Amniotic epithelial cell (primary cell): ENCODE data around the gene CBS.
"Not testable (repeated sequence)": the region's sequence is repeated elsewhere in the genome, so short reads cannot be mapped to it uniquely, and the experiment has no call there.

ENCODE experiments used
- DNase-seq: peaks from one replicate; pipeline ENCODE4 v3.0.0-alpha.2; 2010; ENCODE audit warnings: low read depth

Gene CBS

DNA sequence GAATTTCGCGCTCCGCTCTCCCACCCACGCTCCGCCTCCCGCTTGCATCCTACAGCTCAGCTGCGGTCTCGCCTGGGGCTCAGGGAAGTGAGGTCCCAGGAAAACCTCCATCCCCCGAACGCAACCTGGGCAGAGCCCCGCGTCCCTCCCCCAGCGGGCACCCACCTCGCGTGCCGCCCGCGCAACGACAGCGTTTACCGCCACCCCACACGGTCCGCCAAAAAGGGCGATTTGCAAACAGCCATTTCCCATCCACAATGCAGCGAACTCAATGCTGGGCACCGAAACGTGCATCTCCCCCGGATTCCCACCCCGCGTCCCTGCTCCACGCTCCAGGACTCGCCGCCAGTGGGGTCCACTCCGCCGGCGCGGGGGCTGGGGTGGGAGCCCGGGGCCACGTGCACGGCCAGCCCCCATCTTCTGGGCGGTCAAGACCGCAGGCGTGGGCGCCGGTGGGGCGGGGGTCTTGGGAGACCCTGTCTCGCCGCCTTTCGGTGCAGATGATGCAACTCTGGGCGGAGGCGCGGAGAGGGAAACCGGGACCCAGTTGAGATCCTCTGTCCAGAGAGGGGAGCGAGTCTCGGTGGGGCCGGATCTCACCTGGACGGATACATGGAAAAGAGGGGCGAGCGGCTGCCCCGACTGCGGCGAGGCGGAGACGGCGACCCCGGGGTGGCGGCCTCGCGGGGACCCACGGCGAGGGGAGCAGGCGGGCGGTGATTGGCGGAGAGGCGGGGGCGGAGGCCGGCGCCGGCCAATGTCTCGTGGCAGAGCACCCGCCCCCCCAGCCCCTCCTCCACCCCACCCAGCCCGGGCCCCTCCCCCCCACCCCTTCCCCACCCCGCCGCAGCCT is at the start of gene CBS:
Gene CBS (minus strand): TSS at position 666 of the 853 bp plus-strand sequence. CDS start 3,642 bp downstream, outside the sequence.
- not testable (repeated sequence) for DNase-seq

DNA sequence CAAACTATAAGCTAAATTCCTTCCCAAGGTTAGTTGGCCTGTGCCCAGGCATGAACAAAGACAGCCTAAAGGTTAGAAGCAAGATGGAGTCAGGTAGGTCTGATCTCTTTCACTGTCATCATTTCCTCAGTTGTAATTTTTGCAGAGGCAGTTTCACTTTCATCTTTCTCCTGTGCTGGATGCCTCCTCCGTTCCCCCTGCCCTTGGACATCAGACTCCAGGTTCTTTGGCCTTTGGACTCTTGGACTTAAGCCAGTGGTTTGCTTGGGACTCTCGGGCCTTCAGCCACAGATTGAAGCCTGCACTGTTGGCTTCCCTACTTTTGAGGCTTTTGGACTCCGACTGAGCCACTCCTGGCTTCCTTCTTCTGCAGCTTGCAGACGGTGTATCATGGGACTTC is 40.3 kb upstream of the CBS start:
- DNase-seq: not testable (repeated sequence)

DNA sequence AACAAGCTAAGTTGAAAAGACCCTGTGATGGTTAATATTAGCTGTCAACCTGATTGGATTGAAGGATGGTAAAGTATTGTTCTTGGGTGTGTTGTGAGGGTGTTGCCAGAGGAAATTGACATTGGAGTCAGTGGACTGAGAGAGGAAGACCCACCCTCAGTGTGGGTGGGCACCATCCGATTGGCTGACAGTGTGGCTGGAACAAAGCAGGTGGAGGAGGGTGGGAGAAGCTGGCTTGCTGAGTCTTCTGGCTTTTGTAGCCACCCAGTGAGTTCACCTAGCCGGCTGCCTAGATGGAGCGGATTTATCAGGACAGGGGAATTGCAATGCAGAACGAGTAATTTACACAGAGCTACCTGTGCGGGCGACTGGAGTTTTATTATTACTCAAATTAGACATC is 38.8 kb upstream of the CBS start:
- not testable (repeated sequence) for DNase-seq

DNA sequence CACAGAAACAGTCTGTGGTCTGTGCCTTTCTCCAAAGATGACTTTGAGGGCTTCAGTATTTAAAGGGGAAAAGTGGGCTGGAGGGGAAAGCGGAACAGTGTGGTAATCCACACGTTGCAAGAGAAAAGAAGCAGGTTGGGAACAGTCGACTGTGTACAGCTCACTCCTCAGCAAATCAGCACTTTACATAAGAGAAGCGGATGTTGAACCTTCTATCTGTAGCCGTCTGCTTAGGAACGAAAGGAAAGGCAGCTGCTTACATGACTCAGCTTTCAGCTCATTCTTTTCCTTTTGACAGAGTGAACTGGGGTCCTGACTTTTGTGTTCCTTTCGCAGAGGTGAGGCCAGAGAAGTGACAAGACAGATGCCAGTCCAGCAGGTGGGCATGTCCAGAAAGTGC is 33.4 kb upstream of the CBS start:
- DNase-seq: not testable (repeated sequence)

DNA sequence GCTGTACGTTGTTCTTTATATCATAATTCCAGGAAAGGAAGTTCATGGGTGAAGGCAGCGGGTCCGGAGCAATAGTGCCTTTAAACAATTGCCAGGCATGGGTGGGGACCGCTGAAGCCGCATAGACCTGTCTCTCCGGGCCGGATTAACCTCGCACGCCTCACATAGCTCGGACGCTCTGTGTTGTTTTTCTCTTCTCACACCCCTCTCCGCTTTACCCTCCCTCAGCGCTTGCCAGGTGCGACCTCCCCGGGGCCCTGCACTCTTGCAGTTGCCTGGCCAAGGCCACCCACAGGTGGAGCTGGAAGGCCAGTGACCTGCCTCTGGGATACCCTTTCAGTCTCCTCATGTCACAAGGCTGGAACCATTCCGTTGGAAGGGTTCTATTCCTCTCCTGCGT is 32.5 kb upstream of the CBS start:
- not testable (repeated sequence) for DNase-seq

DNA sequence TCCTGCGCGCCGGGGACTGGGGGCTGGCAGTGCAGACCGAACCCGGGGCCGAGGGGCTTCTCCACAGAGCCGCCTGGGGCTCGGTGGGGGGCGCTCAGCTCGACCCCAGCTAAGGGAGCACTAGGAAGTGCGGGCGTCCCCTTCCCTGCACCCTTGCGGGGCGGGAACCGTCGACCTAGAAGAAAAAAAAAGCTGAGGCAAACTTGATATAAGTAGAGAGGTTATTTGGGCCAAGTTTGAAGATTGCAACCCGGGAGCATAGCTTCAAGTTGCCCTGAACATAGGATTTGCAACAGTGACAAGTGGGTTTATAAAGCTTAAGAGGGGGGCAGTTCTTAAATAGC is 32.1 kb upstream of the CBS start:
- not testable (repeated sequence) for DNase-seq

DNA sequence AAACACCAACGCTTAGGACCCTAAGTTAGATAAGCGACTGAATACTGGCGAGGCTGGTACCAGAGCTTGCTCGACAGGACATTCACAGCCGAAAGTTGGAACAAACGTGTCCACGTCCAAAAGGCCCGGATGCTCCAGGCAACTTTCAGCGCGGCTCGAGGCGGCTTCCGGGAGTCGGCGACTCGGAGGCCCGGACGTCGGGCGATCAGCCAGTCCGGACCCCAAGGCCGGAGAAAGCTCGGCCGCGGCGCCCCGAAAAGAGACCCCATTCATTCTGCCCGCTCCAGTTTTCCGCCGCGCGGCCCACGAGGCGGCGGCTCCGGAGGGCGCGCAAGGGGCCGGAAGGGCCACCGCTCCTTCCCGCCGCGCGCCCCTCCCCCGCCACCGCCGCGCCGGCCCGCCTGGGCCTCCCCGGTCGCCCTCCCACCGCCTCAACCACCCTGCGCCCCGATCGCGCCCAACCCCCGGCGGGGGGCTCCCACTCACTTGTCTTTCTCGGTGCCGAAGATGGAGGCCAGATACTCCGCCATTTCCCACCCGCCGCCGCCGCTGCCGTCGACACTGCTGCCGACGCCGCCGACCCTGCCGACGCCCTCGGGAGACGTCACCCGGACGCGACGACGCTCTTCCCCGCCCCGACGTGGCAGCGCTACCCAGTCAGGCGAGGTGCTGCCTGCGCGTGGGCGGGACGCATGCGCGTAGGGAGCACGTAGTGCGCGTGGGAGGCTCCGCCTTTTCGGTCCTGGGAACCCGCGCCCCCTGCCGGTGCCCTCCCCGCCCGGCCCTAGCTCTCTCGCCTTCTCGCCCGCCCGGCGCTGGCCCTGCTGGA is 31.5 kb upstream of the CBS start, which contains the start of gene U2AF1:
Gene U2AF1 (minus strand): TSS at position 606 of the 829 bp plus-strand sequence. CDS start 76 bp downstream, at position 530.
- DNase-seq: not testable (repeated sequence)

DNA sequence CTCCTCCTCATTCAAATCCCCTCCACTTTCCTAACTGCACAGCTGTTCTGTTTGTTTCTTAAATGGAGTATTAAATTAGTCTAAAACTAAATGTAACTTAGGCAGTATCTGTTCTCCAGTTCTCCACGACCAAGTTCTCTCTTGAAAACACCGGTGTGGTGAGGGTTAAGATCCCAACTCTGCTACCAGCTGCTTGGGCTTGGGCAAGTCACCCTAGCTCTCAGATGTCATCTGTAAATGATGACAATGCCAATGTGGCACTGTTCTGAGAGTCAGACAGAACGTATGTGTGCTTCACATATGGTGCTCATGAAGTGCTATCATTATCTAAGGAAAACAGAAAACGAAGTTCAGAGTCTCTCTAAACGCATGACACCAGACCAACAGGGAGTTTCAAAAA is 29.0 kb upstream of the CBS start:
- not testable (repeated sequence) for DNase-seq

DNA sequence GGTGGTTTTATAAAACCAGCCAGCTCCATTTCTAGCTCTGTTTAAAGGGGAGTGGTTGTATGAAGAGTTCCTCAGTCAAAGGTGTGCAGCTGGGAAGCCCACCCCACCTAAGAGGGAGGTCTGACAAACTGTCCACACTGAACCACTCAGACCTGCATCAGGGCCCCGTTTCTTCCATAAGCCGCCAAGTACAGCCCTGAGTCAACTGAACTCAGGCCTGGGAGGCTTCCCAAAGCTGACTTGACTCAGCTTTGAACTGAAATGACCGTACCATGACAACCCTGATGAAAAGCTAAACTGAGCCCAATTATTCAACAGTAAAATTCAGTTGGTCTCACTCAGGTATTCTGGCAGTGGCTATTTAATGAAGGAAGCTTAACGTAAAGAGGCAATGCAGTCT is 26.6 kb upstream of the CBS start:
- not testable (repeated sequence) for DNase-seq

DNA sequence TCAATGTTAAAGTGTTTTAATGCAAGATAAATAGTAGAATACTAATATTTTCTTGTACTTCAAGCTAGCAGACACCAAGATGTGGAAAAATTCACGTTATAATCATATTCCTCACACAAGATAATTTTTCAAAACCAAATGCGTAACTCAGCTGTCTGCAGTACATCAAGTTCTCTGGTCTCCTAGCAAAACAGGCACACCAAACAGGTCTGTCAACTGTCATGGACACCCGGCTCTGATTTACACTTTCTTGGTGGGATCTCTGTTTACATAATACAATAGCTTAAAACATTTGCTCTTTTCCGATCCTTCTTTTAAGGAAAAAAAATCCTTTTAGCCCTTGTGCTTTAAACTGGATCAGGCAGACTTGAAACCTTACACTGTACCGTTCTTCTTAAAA is 26.0 kb upstream of the CBS start:
- not testable (repeated sequence) for DNase-seq

DNA sequence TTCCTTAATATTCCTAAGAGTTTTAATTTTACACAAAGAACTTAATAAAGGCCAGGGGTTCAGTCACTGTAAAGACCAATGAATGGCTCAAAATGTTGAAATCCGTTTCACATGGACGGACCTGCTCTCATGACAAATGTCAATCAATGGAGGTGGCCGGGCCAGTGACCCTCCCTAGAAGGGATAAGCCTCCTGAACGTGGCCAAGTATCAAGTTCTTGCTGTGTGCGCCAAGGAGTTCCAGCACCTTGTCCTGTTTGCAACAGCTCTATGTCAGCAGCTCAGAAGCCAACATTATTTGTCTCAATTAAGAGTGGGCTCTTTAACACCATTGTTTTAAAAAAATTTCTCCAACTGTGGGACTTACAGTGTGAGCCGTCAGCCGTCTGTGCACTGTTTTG is 25.4 kb upstream of the CBS start:
- not testable (repeated sequence) for DNase-seq

DNA sequence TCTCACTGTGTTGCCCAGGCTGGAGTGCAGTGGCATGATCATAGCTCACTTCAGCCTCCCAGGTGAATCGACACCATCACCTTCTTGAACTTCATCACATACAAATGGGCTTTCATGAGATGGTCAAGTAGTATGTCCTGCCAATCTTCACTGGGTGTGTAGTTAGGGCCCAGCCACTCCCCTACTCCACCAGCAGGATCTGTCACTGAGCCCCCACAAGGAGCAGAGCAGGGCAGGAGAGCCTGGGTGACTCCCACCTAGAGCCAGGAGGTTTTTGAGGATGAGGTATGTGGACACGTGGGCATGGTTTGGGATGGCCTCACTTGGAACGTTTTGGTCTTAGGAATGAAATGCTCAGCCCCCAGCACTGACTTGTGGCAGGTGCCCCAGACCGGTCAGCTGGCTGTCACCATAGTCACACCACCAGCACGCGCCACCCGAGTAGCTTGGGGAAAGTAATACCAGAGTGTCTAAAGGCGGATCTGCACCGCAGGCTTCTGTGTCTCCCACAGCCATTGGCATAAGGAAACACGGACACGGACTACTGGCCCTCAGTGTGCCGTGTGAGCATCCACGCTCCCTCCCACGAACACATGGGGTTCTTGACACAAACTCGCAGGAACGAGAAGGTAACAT is 16.5 kb upstream of the CBS start:
- not testable (repeated sequence) for DNase-seq

DNA sequence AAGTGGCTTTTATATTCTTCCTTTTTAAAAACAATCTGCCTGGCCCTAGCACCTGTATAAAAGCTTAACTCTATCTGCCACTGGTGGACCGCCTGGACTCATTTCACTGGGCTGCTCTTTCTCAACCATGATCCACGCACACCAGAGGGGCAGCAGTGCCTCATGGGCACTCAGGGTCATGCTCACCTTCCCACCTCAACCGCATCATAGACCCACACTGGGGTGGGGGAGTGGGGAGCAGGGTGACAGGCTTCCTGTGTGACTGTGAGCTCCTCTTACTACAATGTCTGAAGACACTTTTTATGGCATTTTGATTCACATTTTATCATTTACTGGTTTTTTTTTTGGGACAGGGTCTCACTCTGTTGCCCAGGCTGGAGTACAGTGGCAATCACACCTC is 15.3 kb upstream of the CBS start:
- DNase-seq: not testable (repeated sequence)

DNA sequence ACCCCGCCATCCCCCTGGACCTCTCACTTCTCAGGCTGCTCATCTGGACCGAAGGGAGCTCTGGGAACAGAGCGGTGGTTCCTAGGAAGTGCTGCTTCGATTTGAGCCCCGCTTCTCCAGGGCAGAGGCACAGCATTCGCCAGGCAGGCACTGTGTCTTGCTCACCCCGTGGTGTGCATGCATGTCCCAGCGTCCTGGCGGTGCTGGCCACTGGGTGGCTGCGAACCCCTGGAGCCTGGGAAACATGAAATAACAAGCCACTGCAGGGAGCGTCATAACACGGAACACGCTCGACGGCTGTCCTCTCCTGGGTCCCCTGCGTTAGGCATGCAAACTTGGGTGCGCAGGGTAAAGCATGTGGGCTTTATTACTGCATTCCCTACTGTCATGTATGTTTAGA is 13.8 kb upstream of the CBS start:
- DNase-seq: not testable (repeated sequence)

DNA sequence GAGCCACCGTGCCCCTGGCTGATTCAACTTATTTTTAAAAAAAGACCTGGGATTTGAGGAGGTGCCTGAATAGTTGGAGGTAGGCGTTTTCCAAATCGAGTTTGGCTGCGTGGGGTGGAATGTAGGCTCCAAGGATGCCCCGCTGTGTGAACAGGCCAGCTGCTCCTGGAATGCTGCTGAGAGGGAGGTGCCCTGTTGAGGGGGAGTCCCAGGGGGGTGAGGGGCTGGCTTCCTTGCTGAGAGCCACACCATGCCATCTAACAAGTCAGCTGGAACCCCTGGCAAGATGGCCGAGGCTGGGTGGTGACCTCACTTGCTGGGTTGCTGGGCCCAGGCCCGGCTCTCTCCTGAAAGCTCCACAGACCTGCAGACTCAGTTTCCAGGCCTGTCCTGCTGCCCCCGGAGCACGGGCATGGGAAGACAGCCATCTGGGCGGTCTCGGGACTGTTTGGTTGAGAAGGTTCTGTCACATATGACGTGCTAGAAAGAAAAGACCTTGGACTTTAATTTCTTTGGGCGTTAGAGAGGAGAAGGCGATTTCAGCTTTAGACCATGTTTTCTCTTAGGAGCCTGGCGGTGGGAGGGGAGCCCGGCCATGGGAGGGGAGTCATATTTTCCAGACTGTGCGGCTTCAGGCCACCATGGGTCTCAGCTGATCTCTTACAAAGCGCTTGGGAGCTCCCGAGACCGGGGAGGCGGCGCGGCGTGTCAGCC is 7.1 kb upstream of the CBS start:
- DNase-seq: not testable (repeated sequence)

DNA sequence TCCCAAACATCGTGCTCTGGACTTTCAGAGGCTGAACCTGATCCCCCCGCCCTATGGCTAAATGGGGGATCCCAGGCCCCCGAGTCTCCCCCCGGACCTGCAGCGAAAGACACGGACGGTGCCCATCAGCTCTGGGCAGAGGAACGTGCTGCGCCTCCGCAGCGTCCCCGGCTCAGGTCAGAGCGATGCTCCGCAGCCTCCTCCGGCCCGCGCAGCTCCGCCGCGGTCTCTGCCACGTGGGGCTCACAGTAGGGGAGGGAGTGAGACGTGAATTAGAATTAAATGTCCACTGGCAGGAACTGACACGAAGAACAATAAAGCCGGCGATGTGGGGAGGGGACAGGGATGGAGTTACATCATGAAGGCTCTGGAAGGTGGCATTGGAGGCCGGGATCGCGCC is 1.0 kb upstream of the CBS start:
- DNase-seq: not testable (repeated sequence)

DNA sequence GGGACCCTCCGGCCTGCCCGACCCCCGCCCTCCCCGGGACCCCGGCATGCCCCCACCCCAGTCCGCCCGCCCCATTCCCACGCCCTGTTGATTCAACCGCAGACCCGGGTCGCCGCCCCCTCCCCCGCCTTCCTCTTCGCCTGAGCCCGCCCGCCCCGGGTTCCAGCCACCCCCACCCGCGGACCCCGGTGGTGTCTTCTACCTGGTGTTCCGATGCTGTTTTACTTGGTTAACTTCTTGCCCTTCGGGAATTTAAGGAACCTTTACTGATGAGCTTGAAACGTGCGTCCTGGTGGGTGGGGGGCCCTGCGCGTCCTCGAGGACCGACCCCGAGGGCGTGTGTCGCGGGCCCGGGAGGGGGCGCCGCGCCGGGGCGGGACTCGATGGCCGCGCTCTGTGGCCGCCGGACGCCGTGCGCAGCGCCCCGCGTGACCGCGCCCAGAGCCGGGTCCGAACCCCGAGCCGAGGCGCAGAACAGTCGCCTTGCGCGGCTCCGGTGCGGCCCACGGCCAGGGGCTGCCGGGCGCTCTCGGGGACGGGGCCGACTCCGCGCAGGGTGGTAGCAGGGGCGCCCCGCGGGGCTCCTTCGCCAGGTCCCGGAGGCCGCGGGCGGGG is 495 bp upstream of the CBS start:
- not testable (repeated sequence) for DNase-seq

DNA sequence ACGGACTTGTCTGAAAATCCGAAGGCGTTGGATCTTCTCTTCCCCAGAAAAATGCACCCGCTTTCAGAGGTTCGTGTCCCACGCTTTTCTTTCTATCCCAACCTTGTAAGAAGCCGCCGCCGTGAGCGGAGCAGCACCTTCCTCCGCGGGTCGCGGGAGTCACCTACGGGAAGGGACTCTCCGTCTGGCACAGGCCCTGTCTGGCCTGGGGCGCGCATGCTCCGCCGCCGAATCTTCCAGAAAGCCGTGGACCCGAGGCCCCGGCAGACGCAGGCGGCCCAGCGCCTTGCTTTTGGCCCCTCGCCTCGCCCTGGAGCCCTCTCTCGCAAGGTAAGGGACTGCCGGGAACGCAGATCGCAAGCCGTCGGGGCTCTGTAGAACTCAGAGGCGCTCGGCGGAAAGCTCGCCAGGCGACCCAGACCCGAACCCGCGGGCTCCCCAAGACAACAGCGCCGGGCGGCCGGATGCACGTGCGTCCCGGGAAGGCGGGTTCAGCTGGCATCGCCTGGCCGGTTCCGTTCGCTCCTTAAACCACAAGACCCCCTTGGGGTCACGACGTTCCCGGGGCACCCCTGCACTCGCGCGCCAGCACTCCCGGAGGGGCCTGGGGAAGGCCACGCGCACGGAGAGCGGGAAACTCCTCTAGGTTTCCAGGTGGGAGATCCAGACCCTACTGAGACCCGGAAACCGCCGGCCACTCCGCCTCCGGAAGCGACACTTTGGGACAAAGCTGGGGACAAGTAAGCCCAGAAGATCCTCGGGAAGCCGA is 1.1 kb downstream of the CBS start:
- not testable (repeated sequence) for DNase-seq

DNA sequence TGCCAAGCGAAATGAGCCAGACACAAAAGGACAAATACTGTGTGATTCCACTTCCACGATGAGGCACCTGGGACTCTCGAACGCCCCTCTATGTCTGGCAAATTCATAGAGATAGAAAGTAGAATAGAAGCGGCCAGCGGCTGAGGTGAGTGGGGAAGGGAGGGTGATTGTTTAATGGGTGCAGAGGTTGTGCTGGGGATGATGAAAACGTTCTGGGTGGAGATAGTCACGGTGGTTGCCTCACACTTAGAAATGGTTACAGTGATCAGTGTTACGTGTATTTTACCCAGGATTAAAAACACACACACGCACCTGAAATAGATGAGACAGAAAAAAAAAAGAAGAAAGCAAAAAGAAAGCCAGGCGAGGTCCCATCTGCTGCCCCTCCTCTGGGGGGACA is 2.9 kb downstream of the CBS start:
- DNase-seq: not testable (repeated sequence)

DNA sequence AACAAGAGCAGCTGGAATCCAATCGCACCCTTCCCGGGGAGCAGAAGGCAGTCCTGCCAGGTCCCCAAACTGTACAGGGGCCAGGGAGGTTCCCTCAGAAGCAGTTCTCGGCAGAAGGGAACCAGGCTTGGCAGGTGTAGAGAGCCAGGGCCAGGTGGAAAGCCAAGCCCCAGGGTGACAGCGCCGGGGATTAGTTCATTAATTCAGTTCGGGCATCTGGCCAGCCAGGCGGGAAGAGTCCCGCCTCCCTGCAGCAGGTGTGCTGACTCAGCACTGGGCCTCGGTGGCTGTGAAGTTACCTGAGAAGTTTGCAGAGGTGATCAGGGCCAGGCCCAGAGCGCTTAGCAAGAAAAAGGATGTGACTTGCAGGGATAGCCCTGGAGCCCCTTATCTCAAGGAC is 6.0 kb downstream of the CBS start:
- not testable (repeated sequence) for DNase-seq
